ENCODE results near the gene TMEM17. TPM values are rescaled to one million over a fixed set of nuclear protein-coding genes. Genes with fewer than 3 reads are reported as not detected.

The TMEM17 gene
- total RNA-seq, 1 experiment from 2014 or later: 3.2 TPM

GRCh38 chr2:62486439-62486765 is 19.6 kb downstream of the TMEM17 start:
- intact Hi-C loops (cut with micrococcal nuclease): no loop called here
- Histone ChIP-seq H3K4me3 (replicated peaks in 1 of 2; ENCODE audit: low read depth in 1 of 2, low read length in 2 of 2) (no peak overlapping the region), H3K36me3 (ENCODE audit: control insufficient read depth in 1 of 2, insufficient read depth in 2 of 2, low read length in 2 of 2) (no peaks in the 10 kb centered on the region), H3K27ac (ENCODE audit: low read depth, low read length) (no peak overlapping the region), H3K9me2 (ENCODE audit: insufficient read depth) (no peaks in the 10 kb centered on the region), H3K4me1 (ENCODE audit: control insufficient read depth in 1 of 2, insufficient read depth in 2 of 2, low read length in 2 of 2) (peaks cover 0 to 14% of the 10 kb centered on the region in 2 experiments; a peak in 1 of 4 replicates), H2AFZ (ENCODE audit: low read depth, low read length, poor library complexity, severe bottlenecking) (no peak overlapping the region), H3K9me3 (ENCODE audit: control insufficient read depth in 1 of 2, insufficient read depth in 1 of 2, low read depth in 1 of 2, low read length in 2 of 2) (no peaks in the 10 kb centered on the region), H3K4me2 (ENCODE audit: low read length) (no peak overlapping the region), H4K20me1 (ENCODE audit: insufficient read depth) (no peaks in the 10 kb centered on the region), H3K79me2 (ENCODE audit: insufficient read depth, low read length) (no peaks in the 10 kb centered on the region), H3K9ac (ENCODE audit: low read length) (no peak overlapping the region), H3K27me3 (ENCODE audit: insufficient read depth, low read length) (no peaks in the 10 kb centered on the region)
- CTCF ChIA-PET: no interaction called here
- TF ChIP-seq SP1 (IDR thresholded peaks at IDR 0.05; ENCODE audit: low read depth) (no peak), EZH2 (IDR thresholded peaks at IDR 0.05) (no peak), SRF (IDR thresholded peaks at IDR 0.05; ENCODE audit: low read depth) (no peak), JUND (IDR thresholded peaks at IDR 0.05) (no peak), CEBPB (IDR thresholded peaks at IDR 0.05; ENCODE audit: low read depth) (no peak), RAD21 (IDR thresholded peaks at IDR 0.05; ENCODE audit: low read depth) (no peak), CBX3 (IDR thresholded peaks at IDR 0.05; ENCODE audit: low read depth) (no peak), REST (IDR thresholded peaks at IDR 0.05; ENCODE audit: low read depth) (no peak), POLR2A (IDR thresholded peaks at IDR 0.05; ENCODE audit: borderline replicate concordance, extremely low read depth, insufficient read depth, insufficient read length) (no peak), POLR2AphosphoS5 (IDR thresholded peaks at IDR 0.05; ENCODE audit: low read depth, low read length) (no peak), TCF7L2 (IDR thresholded peaks at IDR 0.05; ENCODE audit: borderline replicate concordance, extremely low read depth, insufficient read depth, insufficient read length) (no peak), SIN3A (IDR thresholded peaks at IDR 0.05; ENCODE audit: low read depth) (no peak), FOSL1 (IDR thresholded peaks at IDR 0.05; ENCODE audit: low read depth) (no peak)
- TF ChIP-seq, protein P1, sequence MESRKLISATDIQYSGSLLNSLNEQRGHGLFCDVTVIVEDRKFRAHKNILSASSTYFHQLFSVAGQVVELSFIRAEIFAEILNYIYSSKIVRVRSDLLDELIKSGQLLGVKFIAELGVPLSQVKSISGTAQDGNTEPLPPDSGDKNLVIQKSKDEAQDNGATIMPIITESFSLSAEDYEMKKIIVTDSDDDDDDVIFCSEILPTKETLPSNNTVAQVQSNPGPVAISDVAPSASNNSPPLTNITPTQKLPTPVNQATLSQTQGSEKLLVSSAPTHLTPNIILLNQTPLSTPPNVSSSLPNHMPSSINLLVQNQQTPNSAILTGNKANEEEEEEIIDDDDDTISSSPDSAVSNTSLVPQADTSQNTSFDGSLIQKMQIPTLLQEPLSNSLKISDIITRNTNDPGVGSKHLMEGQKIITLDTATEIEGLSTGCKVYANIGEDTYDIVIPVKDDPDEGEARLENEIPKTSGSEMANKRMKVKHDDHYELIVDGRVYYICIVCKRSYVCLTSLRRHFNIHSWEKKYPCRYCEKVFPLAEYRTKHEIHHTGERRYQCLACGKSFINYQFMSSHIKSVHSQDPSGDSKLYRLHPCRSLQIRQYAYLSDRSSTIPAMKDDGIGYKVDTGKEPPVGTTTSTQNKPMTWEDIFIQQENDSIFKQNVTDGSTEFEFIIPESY (IDR thresholded peaks at IDR 0.05; ENCODE audit: extremely low read depth, insufficient replicate concordance, low read length): no peak
- no TSS peak for BruUV-seq (replicated peaks)
- POLR2A ChIA-PET: no interaction called here
- DNase-seq (ENCODE audit: low read depth, low spot score) (no peak), ATAC-seq (no peak)
- RAD21 ChIA-PET (ENCODE audit: low non-redundant PET in 1 of 2, low total read pairs in 2 of 2, uncharacterized antibody in 2 of 2, unreplicated experiment in 2 of 2): no interaction called here
